Measurements from ENCODE around the gene PDCD1.

Gene PDCD1

GRCh38 chr2:241872313-241872642 is 13.6 kb upstream of the PDCD1 start:
- Histone ChIP-seq H3F3A (ENCODE audit: control insufficient read depth, insufficient read depth) (no peaks in the 10 kb centered on the region), H3K79me2 (ENCODE audit: control insufficient read depth, low read length) (no peaks in the 10 kb centered on the region), H3K36me3 (ENCODE audit: control insufficient read depth, low read length) (no peaks in the 10 kb centered on the region), H3K4me3 (ENCODE audit: low read length) (no peak overlapping the region), H3K27ac (ENCODE audit: low read depth, low read length) (no peak overlapping the region), H3K9me3 (ENCODE audit: control insufficient read depth, insufficient read depth, low read length) (no peaks in the 10 kb centered on the region), H3K27me3 (ENCODE audit: control insufficient read depth, low read length) (no peaks in the 10 kb centered on the region), H4K20me1 (ENCODE audit: control insufficient read depth, insufficient read depth, low read depth, low read length) (no peaks in the 10 kb centered on the region), H3K9me2 (replicated peaks; ENCODE audit: control insufficient read depth, low read length) (no peaks in the 10 kb centered on the region), H3K4me2 (ENCODE audit: low read length) (no peak overlapping the region), H3K4me1 (ENCODE audit: control insufficient read depth, low read length) (no peaks in the 10 kb centered on the region)
- no peak for TF ChIP-seq EZH2phosphoT487 (IDR thresholded peaks at IDR 0.05; ENCODE audit: borderline replicate concordance, low read length)
- no peak for TF ChIP-seq CTCF (IDR thresholded peaks at IDR 0.05; ENCODE audit: low read depth, low read length, poor library complexity, severe bottlenecking)

- Histone ChIP-seq H3K4me2 (ENCODE audit: low read length) (no peak overlapping the region), H3K27me3 (ENCODE audit: control insufficient read depth, low read length) (no peaks in the 10 kb centered on the region), H3K4me1 (ENCODE audit: control insufficient read depth, low read length) (no peaks in the 10 kb centered on the region), H3F3A (ENCODE audit: control insufficient read depth, insufficient read depth) (no peaks in the 10 kb centered on the region), H3K9me3 (ENCODE audit: control insufficient read depth, insufficient read depth, low read length) (no peaks in the 10 kb centered on the region), H3K36me3 (ENCODE audit: control insufficient read depth, low read length) (no peaks in the 10 kb centered on the region), H3K4me3 (ENCODE audit: low read length) (no peak overlapping the region), H3K79me2 (ENCODE audit: control insufficient read depth, low read length) (no peaks in the 10 kb centered on the region), H4K20me1 (ENCODE audit: control insufficient read depth, insufficient read depth, low read depth, low read length) (no peaks in the 10 kb centered on the region), H3K9me2 (replicated peaks; ENCODE audit: control insufficient read depth, low read length) (no peaks in the 10 kb centered on the region), H3K27ac (ENCODE audit: low read depth, low read length) (no peak overlapping the region)
- TF ChIP-seq CTCF (IDR thresholded peaks at IDR 0.05; ENCODE audit: low read depth, low read length, poor library complexity, severe bottlenecking) (no peak), EZH2phosphoT487 (IDR thresholded peaks at IDR 0.05; ENCODE audit: borderline replicate concordance, low read length) (no peak)
These were observed 13.0 kb upstream of the PDCD1 start for GRCh38 chr2:241871538-241872312.

- H4K20me1 ChIP-seq (ENCODE audit: control insufficient read depth, insufficient read depth, low read depth, low read length) = no peaks in the 10 kb centered on the region
- no peak for TF ChIP-seq CTCF (IDR thresholded peaks at IDR 0.05; ENCODE audit: low read depth, low read length, poor library complexity, severe bottlenecking)
- TF ChIP-seq EZH2phosphoT487 (IDR thresholded peaks at IDR 0.05; ENCODE audit: borderline replicate concordance, low read length) = no peak
- H3K79me2 ChIP-seq (ENCODE audit: control insufficient read depth, low read length) = no peaks in the 10 kb centered on the region
These were observed 12.2 kb upstream of the PDCD1 start for GRCh38 chr2:241870611-241871537.

More at GRCh38 chr2:241870611-241871537, 12.2 kb upstream of the PDCD1 start:
- no peaks in the 10 kb centered on the region for H3K27me3 ChIP-seq (ENCODE audit: control insufficient read depth, low read length)
- no peaks in the 10 kb centered on the region for H3K9me3 ChIP-seq (ENCODE audit: control insufficient read depth, insufficient read depth, low read length)
- no peaks in the 10 kb centered on the region for H3K36me3 ChIP-seq (ENCODE audit: control insufficient read depth, low read length)
- no peak overlapping the region for H3K4me3 ChIP-seq (ENCODE audit: low read length)
- H3K4me1 ChIP-seq (ENCODE audit: control insufficient read depth, low read length) = no peaks in the 10 kb centered on the region
- no peak overlapping the region for H3K27ac ChIP-seq (ENCODE audit: low read depth, low read length)
- H3F3A ChIP-seq (ENCODE audit: control insufficient read depth, insufficient read depth) = no peaks in the 10 kb centered on the region
- H3K4me2 ChIP-seq (ENCODE audit: low read length) = no peak overlapping the region
- no peaks in the 10 kb centered on the region for H3K9me2 ChIP-seq (replicated peaks; ENCODE audit: control insufficient read depth, low read length)
